Stimulated activated CD4-positive, alpha-beta T cell treated with anti-CD3 and anti-CD28 coated beads, Interleukin-4, amount 100 ng/mL, for 24 hours (primary cell): ENCODE results near the gene SLIRP.
"Not testable (repeated sequence)": the region's sequence is repeated elsewhere in the genome, so short reads cannot be mapped to it uniquely, and the experiment has no call there.

ENCODE experiments used
- DNase-seq: peaks from one replicate; pipeline ENCODE4 v3.0.0-alpha.2; 2020

The SLIRP gene

DNA sequence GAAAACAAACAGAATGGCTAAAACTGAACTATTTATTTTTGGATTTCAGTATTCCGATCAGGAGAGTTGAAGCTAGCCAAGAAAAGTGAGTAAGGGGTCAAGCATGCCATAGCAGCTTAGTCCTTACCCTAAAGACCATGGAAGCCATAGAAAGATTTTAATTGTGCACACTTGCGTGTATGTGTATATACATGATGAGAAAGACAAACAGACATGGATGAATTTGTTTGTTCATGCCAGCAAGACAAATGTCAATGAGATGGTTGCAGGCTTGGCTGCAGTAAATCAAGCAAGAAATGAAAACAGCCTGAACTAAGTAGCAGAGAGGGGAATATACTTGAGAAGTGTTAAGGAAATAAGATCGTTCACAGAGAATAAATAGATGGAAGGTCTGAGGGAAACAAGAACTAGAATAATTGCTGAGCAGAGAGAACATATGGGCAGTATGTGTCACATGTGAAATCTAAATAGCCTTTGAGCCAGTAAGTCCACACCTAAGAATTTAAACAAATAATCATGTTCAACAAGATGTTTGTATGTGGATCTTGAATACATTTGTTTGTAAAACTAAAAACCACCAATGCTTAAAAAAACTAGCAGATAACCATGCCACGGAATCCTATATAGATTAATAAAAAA is 38.3 kb downstream of the SLIRP start:
- DNase-seq, result no peak

DNA sequence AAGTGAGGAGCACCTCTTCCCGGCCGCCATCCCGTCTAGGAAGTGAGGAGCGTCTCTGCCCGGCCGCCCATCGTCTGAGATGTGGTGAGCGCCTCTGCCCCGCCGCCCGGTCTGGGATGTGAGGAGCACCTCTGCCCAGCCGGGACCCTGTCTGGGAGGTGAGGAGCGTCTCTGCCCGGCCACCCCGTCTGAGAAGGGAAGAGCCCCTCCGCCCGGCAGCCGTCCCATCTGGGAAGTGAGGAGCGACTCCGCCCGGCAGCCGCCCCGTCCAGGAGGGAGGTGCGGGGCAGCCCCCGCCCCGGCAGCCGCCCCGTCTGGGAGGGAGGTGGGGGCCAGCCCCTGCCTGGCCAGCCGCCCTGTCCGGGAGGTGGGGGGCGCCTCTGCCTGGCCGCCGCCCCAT is 39.5 kb downstream of the SLIRP start:
- DNase-seq, result not testable (repeated sequence)

- no peak for DNase-seq
Measured at GRCh38 chr14:77752266-77752665, 44.4 kb downstream of the SLIRP start.

DNA sequence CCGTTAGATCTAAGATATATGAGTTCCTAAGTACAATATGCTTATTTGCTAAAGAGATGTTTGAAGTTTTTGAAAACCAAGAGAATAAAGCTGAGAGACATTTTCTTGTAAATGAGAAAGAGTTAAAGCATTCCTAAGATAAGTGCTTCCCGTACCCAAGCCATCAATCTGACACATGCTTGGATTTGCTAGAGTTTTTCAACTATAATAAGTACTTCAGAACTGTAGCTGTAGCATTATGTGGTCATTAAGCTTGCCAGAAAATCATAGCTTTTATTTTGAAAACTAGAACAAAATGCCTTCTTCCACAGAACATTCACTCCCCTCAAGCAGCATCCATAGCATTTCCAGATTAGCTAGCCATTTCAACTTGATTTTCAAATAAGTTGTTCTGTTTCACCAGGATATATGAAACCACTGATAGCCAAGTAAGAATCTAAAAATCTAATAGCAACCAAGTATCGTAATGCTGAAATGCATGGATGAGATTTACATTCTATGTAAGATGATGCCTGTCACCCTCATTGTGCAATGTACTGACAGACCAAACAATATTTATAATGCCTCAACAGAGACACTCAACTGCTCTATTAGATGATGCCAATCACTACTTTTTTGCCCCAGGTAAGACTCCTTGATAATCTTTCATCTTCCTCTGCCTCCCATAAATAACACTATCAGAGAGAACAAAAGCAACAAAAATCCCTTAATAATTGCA is 45.1 kb downstream of the SLIRP start:
- DNase-seq, result no peak

- peak; percentile 93 for DNase-seq
Measured at GRCh38 chr14:77760381-77761204, 52.7 kb downstream of the SLIRP start, which contains the start of gene SNW1. Gene SNW1, minus strand, starts transcription at chr14:77761156. Its CDS starts 29 bp downstream, at chr14:77761127.

- DNase-seq, result no peak
Measured at GRCh38 chr14:77761205-77761931, 53.5 kb downstream of the SLIRP start.

DNA sequence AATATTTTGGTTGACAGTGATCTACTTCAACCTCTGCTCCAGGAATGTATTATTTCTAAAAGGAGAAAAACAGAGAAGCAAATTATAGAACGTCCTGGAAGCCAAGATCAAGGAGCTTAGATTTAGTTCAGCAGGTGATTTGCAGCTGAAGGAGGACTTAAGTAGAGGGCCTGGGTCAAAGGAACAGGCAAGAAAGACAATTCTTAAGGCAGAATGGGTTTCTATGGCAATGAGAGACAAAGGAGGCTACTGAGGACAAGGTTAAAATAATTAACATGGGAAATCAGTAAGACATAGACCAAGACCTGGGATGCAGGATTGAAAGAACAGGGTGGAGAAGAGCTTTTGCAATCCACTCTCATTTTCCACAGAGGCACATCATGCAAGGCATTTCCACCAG is 55.4 kb downstream of the SLIRP start:
- DNase-seq, result no peak

DNA sequence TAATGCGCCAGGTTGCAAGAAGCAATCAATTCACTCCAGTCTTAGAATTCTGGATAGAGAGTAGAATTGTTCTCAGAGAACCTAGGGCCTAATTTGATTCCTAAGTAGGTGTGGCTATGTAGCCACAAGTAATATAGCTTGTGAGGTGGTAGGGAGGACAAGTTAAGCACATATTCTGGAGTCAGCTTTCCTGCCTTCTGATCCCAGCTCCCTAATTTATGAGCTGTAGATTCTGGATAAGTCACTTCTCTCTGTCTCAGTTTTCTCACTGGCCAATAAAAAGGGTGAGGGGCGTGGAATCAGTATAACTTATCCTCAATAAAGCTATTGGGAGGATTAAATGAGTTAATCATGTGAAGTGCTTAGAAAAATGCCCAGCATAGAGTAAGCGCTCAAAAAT is 56.1 kb downstream of the SLIRP start:
- no peak for DNase-seq
